ENCODE results near the gene DDX19B. TPM values are rescaled to one million over a fixed set of nuclear protein-coding genes. Genes with fewer than 3 reads are reported as not detected.

The DDX19B gene
- total RNA-seq, 6 donors from 2014 or later: 24.0 to 47.0 (median 27.6) TPM

DNA sequence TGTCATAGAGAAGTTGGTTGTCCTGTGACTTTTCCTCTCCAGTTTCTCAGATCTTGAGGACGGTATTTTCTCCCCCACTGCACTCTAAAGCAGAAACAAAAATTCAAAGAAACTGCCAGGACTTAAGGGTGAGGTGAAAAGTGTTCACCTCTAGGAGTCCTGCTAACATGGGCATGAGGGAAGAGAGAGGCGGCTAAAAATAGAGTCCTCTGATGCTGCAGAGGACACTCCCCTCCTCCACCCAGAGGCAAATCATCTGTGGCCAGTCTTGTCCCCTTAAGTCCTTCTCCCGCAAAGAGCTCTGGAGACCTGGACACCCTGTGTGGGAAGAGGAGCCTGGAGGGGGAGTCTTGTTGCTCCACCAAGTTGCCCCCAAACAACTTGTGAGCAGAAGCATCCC, 43.0 kb downstream of the DDX19B start:
- ATAC-seq (ENCODE audit: low FRiP score in 2 of 2) (no peak), DNase-seq (no peak)
- TF ChIP-seq, protein P1, sequence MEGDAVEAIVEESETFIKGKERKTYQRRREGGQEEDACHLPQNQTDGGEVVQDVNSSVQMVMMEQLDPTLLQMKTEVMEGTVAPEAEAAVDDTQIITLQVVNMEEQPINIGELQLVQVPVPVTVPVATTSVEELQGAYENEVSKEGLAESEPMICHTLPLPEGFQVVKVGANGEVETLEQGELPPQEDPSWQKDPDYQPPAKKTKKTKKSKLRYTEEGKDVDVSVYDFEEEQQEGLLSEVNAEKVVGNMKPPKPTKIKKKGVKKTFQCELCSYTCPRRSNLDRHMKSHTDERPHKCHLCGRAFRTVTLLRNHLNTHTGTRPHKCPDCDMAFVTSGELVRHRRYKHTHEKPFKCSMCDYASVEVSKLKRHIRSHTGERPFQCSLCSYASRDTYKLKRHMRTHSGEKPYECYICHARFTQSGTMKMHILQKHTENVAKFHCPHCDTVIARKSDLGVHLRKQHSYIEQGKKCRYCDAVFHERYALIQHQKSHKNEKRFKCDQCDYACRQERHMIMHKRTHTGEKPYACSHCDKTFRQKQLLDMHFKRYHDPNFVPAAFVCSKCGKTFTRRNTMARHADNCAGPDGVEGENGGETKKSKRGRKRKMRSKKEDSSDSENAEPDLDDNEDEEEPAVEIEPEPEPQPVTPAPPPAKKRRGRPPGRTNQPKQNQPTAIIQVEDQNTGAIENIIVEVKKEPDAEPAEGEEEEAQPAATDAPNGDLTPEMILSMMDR (IDR thresholded peaks at IDR 0.05): no peak
- TF ChIP-seq POLR2AphosphoS5 (IDR thresholded peaks at IDR 0.05): no peak
- no peak for TF ChIP-seq POLR2A (IDR thresholded peaks at IDR 0.05)
- no peak for TF ChIP-seq EP300 (IDR thresholded peaks at IDR 0.05)
- Histone ChIP-seq H3K27me3 (no peaks in the 10 kb centered on the region), H3K27ac (no peak overlapping the region), H3K9me3 (no peaks in the 10 kb centered on the region), H3K4me1 (peaks cover 6 to 9% (median 7%) of the 10 kb centered on the region in 4 donors), H3K36me3 (no peaks in the 10 kb centered on the region), H3K4me3 (no peak overlapping the region)
- WGBS, 2 donors: 57 to 65% methylated on average over 3 of the region's 3 CpGs

DNA sequence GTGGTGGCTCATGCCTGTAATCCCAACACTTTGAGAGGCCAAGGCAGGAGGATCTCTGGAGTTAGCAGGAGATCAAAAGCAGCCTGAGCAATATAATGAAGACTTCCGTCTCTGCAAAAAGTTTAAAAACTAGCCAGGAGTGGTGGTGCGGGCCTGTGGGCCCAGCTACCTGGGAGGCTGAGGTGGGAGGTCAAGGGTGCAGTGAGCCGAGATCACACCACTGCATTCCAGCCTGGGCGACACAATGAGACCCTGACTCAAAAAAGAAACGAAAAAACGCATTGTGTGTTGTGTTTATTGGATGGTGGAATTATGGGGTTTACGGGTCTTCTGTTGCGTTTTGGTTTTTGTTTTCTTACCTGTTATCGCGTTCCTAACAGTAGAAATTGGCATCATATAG, 46.9 kb downstream of the DDX19B start:
- Histone ChIP-seq H3K4me1 (peaks cover 14 to 20% (median 18%) of the 10 kb centered on the region in 4 donors), H3K4me3 (peak overlapping the region; percentile 43 to 87 (median 72)), H3K36me3 (peaks cover 0 to 7% (median 3%) of the 10 kb centered on the region in 4 donors), H3K27ac (peak overlapping the region; percentile 88 to 97 (median 92)), H3K9me3 (no peaks in the 10 kb centered on the region), H3K27me3 (no peaks in the 10 kb centered on the region)
- 90% methylated on average over 10 of the region's 10 CpGs for WGBS, 2 donors
- no peak for ATAC-seq (ENCODE audit: low FRiP score in 2 of 2)
- TF ChIP-seq POLR2AphosphoS5 (IDR thresholded peaks at IDR 0.05): no peak
- no peak for TF ChIP-seq POLR2A (IDR thresholded peaks at IDR 0.05)
- TF ChIP-seq EP300 (IDR thresholded peaks at IDR 0.05): no peak
- TF ChIP-seq, protein P1 (IDR thresholded peaks at IDR 0.05): no peak
- DNase-seq: no peak

DNA sequence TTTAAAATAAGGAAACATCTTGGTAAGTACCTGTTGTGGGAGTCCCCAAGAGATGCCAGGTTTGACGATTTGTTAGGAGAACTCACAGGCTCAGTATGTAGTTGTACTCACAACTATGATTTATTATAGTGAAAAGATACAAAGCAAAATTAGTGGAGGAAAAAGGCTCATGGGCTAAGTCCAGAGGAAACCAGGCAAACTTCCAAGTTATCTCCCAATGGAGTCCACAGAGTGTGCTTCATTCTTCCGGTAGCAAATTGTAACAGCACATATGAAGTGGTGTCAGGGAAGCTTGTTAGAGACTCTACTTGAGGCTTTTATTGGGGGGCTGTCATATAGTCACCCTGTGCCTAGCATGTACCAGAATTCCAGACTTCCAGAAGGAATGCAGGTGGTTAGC, 50.0 kb downstream of the DDX19B start:
- peaks cover 14 to 20% (median 18%) of the 10 kb centered on the region in 4 donors for H3K4me1 ChIP-seq
- H3K27me3 ChIP-seq: no peaks in the 10 kb centered on the region
- no peak overlapping the region for H3K27ac ChIP-seq
- TF ChIP-seq, protein P1 (IDR thresholded peaks at IDR 0.05): no peak
- TF ChIP-seq POLR2A (IDR thresholded peaks at IDR 0.05) (no peak), POLR2AphosphoS5 (IDR thresholded peaks at IDR 0.05) (no peak), EP300 (IDR thresholded peaks at IDR 0.05) (no peak)
- DNase-seq (no peak), ATAC-seq (ENCODE audit: low FRiP score in 2 of 2) (no peak)
- peaks cover 0 to 36% (median 22%) of the 10 kb centered on the region in 4 donors for H3K36me3 ChIP-seq
- no peaks in the 10 kb centered on the region for H3K9me3 ChIP-seq
- no peak overlapping the region for H3K4me3 ChIP-seq
- 70% methylated on average over 2 of the region's 2 CpGs for WGBS, 2 donors

DNA sequence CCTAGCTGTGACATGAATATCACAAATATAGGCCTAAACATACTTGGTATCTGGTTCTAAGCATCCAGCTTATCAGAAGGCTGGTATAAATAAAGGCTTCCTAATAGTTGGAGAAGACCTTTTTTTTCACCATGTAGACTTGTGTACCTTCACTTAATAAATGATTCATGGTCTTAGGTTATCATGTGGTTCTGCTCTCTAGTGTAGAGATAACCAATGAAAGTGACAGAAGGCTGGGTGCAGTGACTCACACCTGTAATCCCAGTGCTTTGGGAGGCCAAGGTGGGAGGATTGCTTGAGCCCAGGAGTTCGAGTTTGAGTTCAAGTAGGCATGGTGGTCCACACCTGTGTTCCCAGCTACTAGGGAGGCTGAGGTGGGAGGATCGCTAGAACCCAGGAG, 50.8 kb downstream of the DDX19B start:
- TF ChIP-seq EP300 (IDR thresholded peaks at IDR 0.05) (no peak), POLR2AphosphoS5 (IDR thresholded peaks at IDR 0.05) (no peak), POLR2A (IDR thresholded peaks at IDR 0.05) (no peak)
- TF ChIP-seq, protein P1 (IDR thresholded peaks at IDR 0.05): no peak
- Histone ChIP-seq H3K4me1 (peaks cover 14 to 20% (median 18%) of the 10 kb centered on the region in 4 donors), H3K27ac (no peak overlapping the region), H3K27me3 (no peaks in the 10 kb centered on the region), H3K4me3 (no peak overlapping the region), H3K9me3 (no peaks in the 10 kb centered on the region), H3K36me3 (peaks cover 0 to 44% (median 25%) of the 10 kb centered on the region in 4 donors)
- ATAC-seq (ENCODE audit: low FRiP score in 2 of 2) (no peak), DNase-seq (no peak)
- WGBS, 2 donors: 92 to 94% methylated on average over 2 of the region's 2 CpGs

DNA sequence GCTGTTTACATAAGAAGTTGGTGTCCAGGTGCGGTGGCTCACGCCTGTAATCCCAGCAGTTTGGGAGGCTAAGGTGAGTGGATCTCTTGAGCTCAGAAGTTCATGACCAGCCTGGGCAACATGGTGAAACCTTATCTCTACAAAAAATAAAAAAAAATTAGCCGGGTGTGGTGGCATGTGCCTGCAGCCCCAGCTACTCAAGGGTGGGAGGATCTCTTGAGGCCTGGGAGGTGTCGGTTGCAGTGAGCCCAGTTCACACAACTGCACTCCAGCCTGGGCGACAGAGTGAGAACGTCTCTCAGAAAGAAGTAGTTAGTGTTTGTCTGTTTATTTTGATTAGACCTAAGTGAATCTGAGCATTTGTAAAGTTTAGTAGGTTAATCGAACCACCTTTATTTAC, 60.6 kb downstream of the DDX19B start:
- Histone ChIP-seq H3K27ac (no peak overlapping the region), H3K27me3 (no peaks in the 10 kb centered on the region), H3K36me3 (peaks cover 51 to 100% (median 91%) of the 10 kb centered on the region in 4 donors), H3K9me3 (no peaks in the 10 kb centered on the region), H3K4me1 (no peaks in the 10 kb centered on the region), H3K4me3 (no peak overlapping the region)
- no peak for ATAC-seq (ENCODE audit: low FRiP score in 2 of 2)
- 87 to 94% methylated on average over 7 of the region's 7 CpGs for WGBS, 2 donors
- no peak for TF ChIP-seq EP300 (IDR thresholded peaks at IDR 0.05)
- no peak for TF ChIP-seq POLR2AphosphoS5 (IDR thresholded peaks at IDR 0.05)
- DNase-seq: no peak
